K562 (cell line): ENCODE results near the gene GYPC. TPM values are rescaled to one million over a fixed set of nuclear protein-coding genes. Genes with fewer than 3 reads are reported as not detected.

Experiments used
- ATAC-seq: fragments of 200-7000 bp; cut with Tn5 transposase; 3 replicates; pipeline ENCODE4 v1.9.1; 2020; ENCODE audit warnings: moderate library complexity
- BruUV-seq: library from RNA; stranded (reverse); fragments of 400-500 nt; replicated peaks from 2 replicates; lab custom pipeline; 2021; lab: Mats Ljungman, UMichigan
- CTCF ChIA-PET: fragments of 300-600 bp; formaldehyde crosslinking; extraction: SDS; loops from one replicate; lab custom pipeline; 2021; ENCODE audit warnings: low intra/inter-chr PET ratio; lab: Yijun Ruan, JAX
- POLR2A ChIA-PET: fragments of 300-600, 350-650 bp; sonication (Branson Sonifier 250); formaldehyde crosslinking; extraction: SDS; loops from one replicate; lab custom pipeline; 2021; ENCODE audit warnings: antibody characterized with exemption, inconsistent platforms; lab: Yijun Ruan, JAX
- DNase-seq, 4 experiments: peaks; one replicate each; pipeline versions ENCODE4 v3.0.0 to v3.0.0-alpha.2; 2011 to 2018; ENCODE audit warnings: low spot score in 3 of 4, mixed read lengths in 3 of 4; ENCODE audit errors: extremely low read depth in 1 of 4
- FAIRE-seq: peaks from 2 replicates; lab custom pipeline; 2011; peaks lifted over from hg19 to GRCh38; lab: Jason Lieb, UNC
- H2AFZ ChIP-seq: 2 replicates; pipeline ENCODE4 v1.6.0; 2011; ENCODE audit warnings: low read depth, low read length, control low read depth, inconsistent platforms
- H3K27ac ChIP-seq: fragments of 200-600 bp; 3 replicates; pipeline ENCODE4 v1.8.0; 2011; ENCODE audit warnings: low read depth, mild to moderate bottlenecking, control low read depth, inconsistent platforms, low read length, moderate library complexity, mixed read lengths; ENCODE audit errors: extremely low read depth
- H3K27me3 ChIP-seq, 2 experiments: fragments of 300-600 bp in 1 of 2; 2 replicates in 1 of 2; 3 replicates in 1 of 2; pipeline versions ENCODE4 v1.6.0 to v1.8.0; 2011; ENCODE audit warnings: inconsistent platforms in 2 of 2, low read length in 2 of 2, mild to moderate bottlenecking in 1 of 2, mixed read lengths in 1 of 2, moderate library complexity in 1 of 2; ENCODE audit not compliant: control insufficient read depth in 2 of 2, insufficient read depth in 2 of 2
- H3K36me3 ChIP-seq: fragments of 300-600 bp; 3 replicates; pipeline ENCODE4 v1.8.0; 2011; ENCODE audit warnings: mild to moderate bottlenecking, low read length, inconsistent platforms; ENCODE audit not compliant: control insufficient read depth, insufficient read depth
- H3K4me1 ChIP-seq, 2 experiments: fragments of 200-600 bp in 1 of 2; replicated peaks in 1 of 2; 2 replicates in 1 of 2; 3 replicates in 1 of 2; pipeline versions ENCODE4 v1.5.1 to v1.8.0; 2011; ENCODE audit warnings: inconsistent platforms in 2 of 2, low read length in 2 of 2, mild to moderate bottlenecking in 1 of 2, mixed read lengths in 1 of 2, moderate library complexity in 1 of 2; ENCODE audit not compliant: control insufficient read depth in 2 of 2, insufficient read depth in 2 of 2
- H3K4me2 ChIP-seq: 2 replicates; pipeline ENCODE4 v1.6.1; 2011; ENCODE audit warnings: low read length, control low read depth, inconsistent platforms, mixed read lengths; ENCODE audit not compliant: insufficient read depth
- H3K4me3 ChIP-seq: fragments of 200-600 bp; sonication (generic), shearing (Covaris generic); 2 replicates; pipeline ENCODE4 v1.5.1; 2016; ENCODE audit warnings: control low read depth, inconsistent platforms
- H3K79me2 ChIP-seq: fragments of 200-600 bp; 3 replicates; pipeline ENCODE4 v1.8.0; 2011; ENCODE audit warnings: low read length, inconsistent platforms; ENCODE audit not compliant: control insufficient read depth, insufficient read depth
- H3K9ac ChIP-seq, 2 experiments: 2 replicates each; pipeline versions ENCODE4 v1.6.0 to v1.6.1; 2011; ENCODE audit warnings: low read depth in 2 of 2, low read length in 2 of 2, control low read depth in 1 of 2, inconsistent platforms in 1 of 2, mild to moderate bottlenecking in 1 of 2, mixed read lengths in 1 of 2; ENCODE audit not compliant: insufficient read depth in 1 of 2
- H3K9me1 ChIP-seq: one replicate; pipeline ENCODE4 v1.6.0; 2011; ENCODE audit warnings: inconsistent platforms, mild to moderate bottlenecking, low read length, moderate library complexity; ENCODE audit not compliant: control insufficient read depth, insufficient read depth
- H3K9me3 ChIP-seq: replicated peaks from 2 replicates; pipeline ENCODE4 v1.5.1; 2011; ENCODE audit warnings: low read depth, low read length, inconsistent platforms; ENCODE audit not compliant: control insufficient read depth, insufficient read depth
- H4K20me1 ChIP-seq: replicated peaks from 2 replicates; pipeline ENCODE4 v1.6.1; 2011; ENCODE audit warnings: low read length, inconsistent platforms, mixed read lengths; ENCODE audit not compliant: control insufficient read depth, insufficient read depth
- CAMTA2 ChIP-seq: fragments of 250-450 bp; sonication (Bioruptor Pico); conservative IDR thresholded peaks from 2 replicates; pipeline ENCODE4 v1.5.1; 2022
- CC2D1A ChIP-seq: fragments of 450-650 bp; IDR thresholded peaks from 2 replicates; pipeline ENCODE4 v1.6.1; 2017; ENCODE audit warnings: mild to moderate bottlenecking
- POLR2B ChIP-seq: fragments of 450-650 bp; IDR thresholded peaks from 2 replicates; pipeline ENCODE4 v1.6.1; 2018; ENCODE audit warnings: low read depth; ENCODE audit not compliant: partially characterized antibody
- POLR2G ChIP-seq: fragments of 200-400 bp; formaldehyde crosslinking; IDR thresholded peaks from 2 replicates; pipeline ENCODE4 v1.6.1; 2017; ENCODE audit warnings: low read depth, mild to moderate bottlenecking, antibody characterized with exemption, low read length, moderate library complexity
- SNIP1 ChIP-seq: fragments of 450-650 bp; IDR thresholded peaks from 2 replicates; pipeline ENCODE4 v1.7.1; 2017; ENCODE audit warnings: low read depth, mild to moderate bottlenecking
- TEAD1 ChIP-seq, 2 experiments: fragments of 450-650 bp in 1 of 2; sonication (generic) in 1 of 2; formaldehyde crosslinking; IDR thresholded peaks; 2 replicates each; pipeline versions ENCODE4 v1.4.0 to v1.8.0; 2020 to 2022; ENCODE audit warnings: mild to moderate bottlenecking in 2 of 2, missing genetic modification reagents in 1 of 2
- ZNF316 ChIP-seq: fragments of 450-650 bp; IDR thresholded peaks from 2 replicates; pipeline ENCODE4 v1.6.1; 2016
- ZNF444 ChIP-seq: fragments of 250-450 bp; sonication (Bioruptor Pico); IDR thresholded peaks from 2 replicates; pipeline ENCODE4 v1.4.0; 2020; ENCODE audit warnings: mild to moderate bottlenecking, moderate library complexity
- WGBS: fragments of 100-300 bp; shearing (Covaris generic); methylation state at CpG from one replicate; pipeline ENCODE4 v1.1.6; 2016; ENCODE audit warnings: low coverage, mixed read lengths; ENCODE audit not compliant: insufficient coverage; ENCODE audit errors: missing lambda C conversion rate; 5-methylcytosine and 5-hydroxymethylcytosine counted together
- in situ Hi-C: fragments of 300-500 bp; cut with MboI; formaldehyde crosslinking; loops from 4 replicates; pipeline ENCODE4 v1.15.0; 2018; ENCODE audit warnings: inconsistent platforms, mixed read lengths
- intact Hi-C: fragments of 100-400 bp; cut with micrococcal nuclease; formaldehyde crosslinking; loops from 2 replicates; pipeline ENCODE4 v1.14.2; 2022
- polyA plus RNA-seq, 8 experiments: library from polyadenylated mRNA; depleted of rRNA in 4 of 8; stranded (reverse) in 5 of 8; unstranded in 3 of 8; fragments of >200 nt; fragmentation: Nextera tagmentation in 2 of 8; fragmentation: Illumina TruSeq in 1 of 8; extraction: Ambion mirVana in 2 of 8; extraction: Trizol in 1 of 8; gene quantifications; 2 replicates each; pipeline versions ENCODE4 v1.2.1 to v1.2.3, GENCODE V29; 2011 to 2014; ENCODE audit warnings: inconsistent platforms in 1 of 8, missing spikeins in 1 of 8
- total RNA-seq, 7 experiments: library from RNA; depleted of rRNA in 6 of 7; stranded (reverse); fragments of >200 nt in 6 of 7; fragmentation: Illumina TruSeq in 2 of 7; extraction: Trizol in 2 of 7; gene quantifications; 2 replicates each; pipeline versions ENCODE4 v1.2.1 to v1.2.3, GENCODE V29; 2011 to 2021; ENCODE audit warnings: low replicate concordance in 1 of 7
- TF ChIP-seq, protein P1 (sequence below): fragments of 450-650 bp; IDR thresholded peaks from 2 replicates; pipeline ENCODE4 v1.6.1; 2018; ENCODE audit not compliant: partially characterized antibody

GYPC gene
- total and polyA plus RNA-seq, 9 of the 15 experiments (the other 6 are each of a cell fraction or from before 2014, with no cell fraction given), result 50.6 to 282 (median 194) TPM

DNA sequence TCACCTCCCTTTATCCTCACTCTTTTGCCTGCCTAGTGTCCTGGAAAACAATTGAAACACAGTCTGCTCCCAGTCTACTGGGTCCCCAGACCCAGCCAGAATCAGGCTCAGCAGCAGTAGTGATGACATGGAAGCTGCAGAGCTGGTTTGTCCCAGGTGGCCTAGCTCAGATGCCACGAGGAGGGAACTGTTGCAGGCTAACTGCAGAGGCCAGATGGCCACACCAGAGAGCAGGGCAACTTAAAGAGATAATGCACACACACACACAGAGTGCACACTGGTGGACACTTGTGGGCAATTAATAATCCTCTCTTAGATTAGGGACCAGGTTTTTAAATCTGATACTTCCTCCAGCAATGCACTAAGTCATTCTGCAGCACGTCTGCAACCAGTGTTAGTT, 42.4 kb downstream of the GYPC start (continued):
- TF ChIP-seq, protein P1, sequence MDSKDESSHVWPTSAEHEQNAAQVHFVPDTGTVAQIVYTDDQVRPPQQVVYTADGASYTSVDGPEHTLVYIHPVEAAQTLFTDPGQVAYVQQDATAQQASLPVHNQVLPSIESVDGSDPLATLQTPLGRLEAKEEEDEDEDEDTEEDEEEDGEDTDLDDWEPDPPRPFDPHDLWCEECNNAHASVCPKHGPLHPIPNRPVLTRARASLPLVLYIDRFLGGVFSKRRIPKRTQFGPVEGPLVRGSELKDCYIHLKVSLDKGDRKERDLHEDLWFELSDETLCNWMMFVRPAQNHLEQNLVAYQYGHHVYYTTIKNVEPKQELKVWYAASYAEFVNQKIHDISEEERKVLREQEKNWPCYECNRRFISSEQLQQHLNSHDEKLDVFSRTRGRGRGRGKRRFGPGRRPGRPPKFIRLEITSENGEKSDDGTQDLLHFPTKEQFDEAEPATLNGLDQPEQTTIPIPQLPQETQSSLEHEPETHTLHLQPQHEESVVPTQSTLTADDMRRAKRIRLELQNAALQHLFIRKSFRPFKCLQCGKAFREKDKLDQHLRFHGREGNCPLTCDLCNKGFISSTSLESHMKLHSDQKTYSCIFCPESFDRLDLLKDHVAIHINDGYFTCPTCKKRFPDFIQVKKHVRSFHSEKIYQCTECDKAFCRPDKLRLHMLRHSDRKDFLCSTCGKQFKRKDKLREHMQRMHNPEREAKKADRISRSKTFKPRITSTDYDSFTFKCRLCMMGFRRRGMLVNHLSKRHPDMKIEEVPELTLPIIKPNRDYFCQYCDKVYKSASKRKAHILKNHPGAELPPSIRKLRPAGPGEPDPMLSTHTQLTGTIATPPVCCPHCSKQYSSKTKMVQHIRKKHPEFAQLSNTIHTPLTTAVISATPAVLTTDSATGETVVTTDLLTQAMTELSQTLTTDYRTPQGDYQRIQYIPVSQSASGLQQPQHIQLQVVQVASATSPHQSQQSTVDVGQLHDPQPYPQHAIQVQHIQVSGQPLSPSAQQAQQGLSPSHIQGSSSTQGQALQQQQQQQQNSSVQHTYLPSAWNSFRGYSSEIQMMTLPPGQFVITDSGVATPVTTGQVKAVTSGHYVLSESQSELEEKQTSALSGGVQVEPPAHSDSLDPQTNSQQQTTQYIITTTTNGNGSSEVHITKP, result no peak
- no peak for TF ChIP-seq CAMTA2 (CRISPR knock-in tag)

DNA sequence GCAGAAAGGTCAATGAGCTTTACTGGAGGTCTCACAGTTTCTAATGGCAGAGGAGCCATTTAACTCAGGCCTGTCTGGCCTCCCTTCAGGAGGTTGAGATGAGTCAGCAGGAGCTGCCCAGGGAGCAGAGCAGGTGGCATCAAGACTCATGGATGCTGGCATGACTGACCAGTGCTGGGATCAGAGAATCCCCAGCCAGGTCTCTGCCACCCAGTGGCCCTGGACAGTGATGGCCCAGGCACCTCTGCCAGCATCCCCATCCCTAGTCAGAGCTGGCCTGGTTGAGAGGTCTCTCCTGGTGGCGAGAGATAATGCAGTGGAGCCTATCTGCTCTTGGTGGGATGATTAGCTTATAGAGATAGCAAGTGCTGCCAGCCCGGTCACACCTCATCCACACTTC, 43.1 kb downstream of the GYPC start:
- Histone ChIP-seq H3K4me1 (peaks cover 0 to 3% of the 10 kb centered on the region in 2 experiments; a peak in 1 of 5 replicates), H3K27ac (no peak overlapping the region), H3K4me3 (no peak overlapping the region)
- ATAC-seq, result peak; percentile 44
- TF ChIP-seq SNIP1 (no peak), POLR2G (peak; percentile 35; the same call in 1 of the 2 replicates), TEAD1 (CRISPR knock-in tag; IDR thresholded peaks at IDR 0.05) (no peak), ZNF444 (CRISPR knock-in tag) (no peak), CC2D1A (no peak), ZNF316 (0 out of 2 replicates have a peak, but pooled peaks have one; percentile 18), POLR2B (no peak)
- TF ChIP-seq, all 486 proteins: peak for 2
- WGBS, result 38% methylated on average over 2 of the region's 2 CpGs
- H3K79me2 ChIP-seq, result no peaks in the 10 kb centered on the region
- H3K27me3 ChIP-seq, result no peaks in the 10 kb centered on the region
- no peak for DNase-seq
- no peak overlapping the region for H3K9ac ChIP-seq
- H3K4me2 ChIP-seq, result no peak overlapping the region
- intact Hi-C loops (no loop called here), in situ Hi-C loops (no loop called here)
- no peaks in the 10 kb centered on the region for H3K9me1 ChIP-seq
- no peak overlapping the region for H2AFZ ChIP-seq
- H4K20me1 ChIP-seq, result no peaks in the 10 kb centered on the region
- ChIA-PET CTCF (no interaction called here), POLR2A (interaction anchor here (3.8 kb wide), 1 partner anchor 12 kb away, joined by 14 read pairs; no protein-coding TSS in a partner anchor)
- no peaks in the 10 kb centered on the region for H3K9me3 ChIP-seq
- FAIRE-seq, result no peak
- no TSS peak for BruUV-seq
- H3K36me3 ChIP-seq, result peaks cover 35% of the 10 kb centered on the region
